Stomach (tissue), 4 donors: ENCODE measurements around the gene MBNL2.

Experiments used
- CTCF ChIP-seq, 7 experiments: fragments of 450-650 bp in 4 of 7; fragments of 200-600 bp in 3 of 7; sonication (generic) in 3 of 7; IDR thresholded peaks; one replicate each; pipeline ENCODE4 v1.5.1; 2016 to 2019; ENCODE audit warnings: antibody characterized with exemption in 7 of 7, control low read depth in 2 of 7, mild to moderate bottlenecking in 1 of 7
- POLR2A ChIP-seq, 4 donors: fragments of 450-650 bp; IDR thresholded peaks; one replicate each; pipeline ENCODE4 v1.6.1; 2016; ENCODE audit warnings: antibody characterized with exemption in 4 of 4, control low read depth in 2 of 4, mild to moderate bottlenecking in 1 of 4, moderate library complexity in 1 of 4

- TF ChIP-seq POLR2A (IDR thresholded peaks at IDR 0.05) (no peak), CTCF (IDR thresholded peaks at IDR 0.05) (no peak)
Observed at GRCh38 chr13:97205465-97205864, 16.7 kb upstream of the MBNL2 start.
